Sigmoid colon (tissue), 7 donors: ENCODE results near the gene NTN3. TPM values are rescaled to one million over a fixed set of nuclear protein-coding genes. Genes with fewer than 3 reads are reported as not detected.

Experiments
- DNase-seq: peaks from one replicate; pipeline ENCODE4 v3.0.0-alpha.2; 2019
- H3K27ac ChIP-seq, 4 donors: fragments of 200-600 bp; sonication (generic); one replicate each; pipeline ENCODE4 v1.5.1; 2016 to 2019; ENCODE audit warnings: mild to moderate bottlenecking in 1 of 4
- H3K27me3 ChIP-seq, 3 donors: fragments of 200-600 bp; sonication (generic); one replicate each; pipeline ENCODE4 v1.5.1; 2019; ENCODE audit warnings: mild to moderate bottlenecking in 1 of 3
- H3K36me3 ChIP-seq, 4 donors: fragments of 200-600 bp; sonication (generic); one replicate each; pipeline ENCODE4 v1.5.1; 2016 to 2019
- H3K4me1 ChIP-seq, 4 donors: fragments of 200-600 bp; sonication (generic); one replicate each; pipeline ENCODE4 v1.5.1; 2017 to 2019
- H3K4me3 ChIP-seq, 4 donors: fragments of 200-600 bp; sonication (generic); one replicate each; pipeline ENCODE4 v1.5.1; 2017 to 2019; ENCODE audit warnings: mild to moderate bottlenecking in 2 of 4, moderate library complexity in 1 of 4
- H3K9me3 ChIP-seq, 4 donors: fragments of 200-600 bp in 3 of 4; sonication (generic) in 3 of 4; one replicate each; pipeline versions ENCODE4 v1.5.1 to v1.6.1; 2013 to 2019
- EP300 ChIP-seq, 4 donors: sonication (generic); formaldehyde crosslinking; IDR thresholded peaks; one replicate each; pipeline ENCODE4 v1.6.1; 2017; ENCODE audit warnings: antibody characterized with exemption in 4 of 4
- POLR2A ChIP-seq, 2 donors: fragments of 450-650 bp; IDR thresholded peaks; one replicate each; pipeline ENCODE4 v1.6.1; 2016; ENCODE audit warnings: antibody characterized with exemption in 2 of 2, mild to moderate bottlenecking in 2 of 2, moderate library complexity in 2 of 2
- POLR2AphosphoS5 ChIP-seq, 4 donors: sonication (generic); formaldehyde crosslinking; IDR thresholded peaks; one replicate each; pipeline ENCODE4 v1.6.1; 2017; ENCODE audit warnings: antibody characterized with exemption in 4 of 4
- WGBS, 2 donors: extraction: QIAGEN DNeasy Blood & Tissue Kit; methylation state at CpG; one replicate each; pipeline ENCODE4 v1.1.7; 2013; 5-methylcytosine and 5-hydroxymethylcytosine counted together
- intact Hi-C: fragments of 100-400 bp; cut with DNase I; formaldehyde crosslinking; loops from one replicate; pipeline ENCODE4 v1.15.1; 2023
- polyA plus RNA-seq, 3 donors: library from polyadenylated mRNA; stranded (reverse); fragments of 200-250 nt; gene quantifications; one replicate each; pipeline ENCODE4 v1.2.3, GENCODE V29; 2013
- total RNA-seq, 4 donors: library from RNA; depleted of rRNA; stranded (reverse); fragments of >200 nt; gene quantifications; one replicate each; pipeline ENCODE4 v1.1.0, GENCODE V29; 2016
- TF ChIP-seq, protein P1 (sequence below), 4 experiments: fragments of 450-650 bp in 3 of 4; fragments of 200-600 bp in 1 of 4; IDR thresholded peaks; one replicate each; pipeline ENCODE4 v1.5.1; 2016 to 2019; ENCODE audit warnings: antibody characterized with exemption in 4 of 4, mild to moderate bottlenecking in 3 of 4, moderate library complexity in 2 of 4
- donor health status: healthy with polysubstance abuse.
- donor health status: Bipolar disorder and iron deficiency.
- donor health status: healthy.

NTN3 gene
- total and polyA plus RNA-seq, 7 donors = 0.13 to 0.83 TPM; not detected in 5

DNA sequence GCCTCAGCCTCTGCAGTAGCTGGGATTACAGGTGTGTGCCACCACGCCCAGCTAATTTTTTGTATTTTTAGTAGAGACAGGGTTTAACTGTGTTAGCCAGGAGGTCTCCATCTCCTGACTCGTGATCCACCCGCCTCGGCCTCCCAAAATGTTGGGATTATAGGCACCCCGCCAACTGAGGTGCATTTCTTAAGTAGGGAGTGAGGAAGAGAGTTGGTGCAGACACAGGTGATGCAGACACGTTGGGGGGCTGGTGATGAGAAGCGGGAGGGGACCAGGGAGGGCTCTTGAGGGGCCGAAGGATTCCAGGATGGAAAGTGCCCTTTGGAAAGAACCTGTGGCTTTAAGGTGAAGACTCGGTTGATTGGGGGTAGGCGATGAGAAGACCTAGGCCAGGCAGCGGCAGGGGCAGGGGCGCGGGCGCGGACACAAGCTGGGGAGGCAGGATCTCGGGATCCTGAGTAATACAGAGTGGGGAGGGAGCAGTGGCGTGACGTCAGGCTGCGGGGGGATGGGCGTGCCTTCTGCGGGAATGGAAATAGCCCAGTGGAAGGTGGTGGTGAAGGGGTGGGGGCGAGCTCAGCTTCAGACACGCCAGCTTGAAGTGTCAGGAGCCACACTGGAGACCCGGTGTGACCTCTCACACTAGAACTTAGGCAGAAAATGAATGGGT lies 40.2 kb downstream of the NTN3 start:
- Histone ChIP-seq H3K9me3 (no peaks in the 10 kb centered on the region), H3K4me3 (peak overlapping the region in 3 of 4 donors; percentile 24 to 34 (median 24)), H3K27me3 (no peaks in the 10 kb centered on the region), H3K27ac (peak overlapping the region in 3 of 4 donors; percentile 18 to 98 (median 56)), H3K36me3 (no peaks in the 10 kb centered on the region), H3K4me1 (peaks cover 0 to 40% (median 36%) of the 10 kb centered on the region in 4 donors)
- 51 to 67% methylated on average over 24 of the region's 24 CpGs for WGBS, 2 donors
- TF ChIP-seq POLR2A (IDR thresholded peaks at IDR 0.05) = no peak
- TF ChIP-seq EP300 (IDR thresholded peaks at IDR 0.05) = peak in 2 of 4 donors; percentile 34 to 44
- peak in 3 of 4 donors; percentile 60 to 82 (median 67) for TF ChIP-seq POLR2AphosphoS5 (IDR thresholded peaks at IDR 0.05)
- TF ChIP-seq, protein P1, sequence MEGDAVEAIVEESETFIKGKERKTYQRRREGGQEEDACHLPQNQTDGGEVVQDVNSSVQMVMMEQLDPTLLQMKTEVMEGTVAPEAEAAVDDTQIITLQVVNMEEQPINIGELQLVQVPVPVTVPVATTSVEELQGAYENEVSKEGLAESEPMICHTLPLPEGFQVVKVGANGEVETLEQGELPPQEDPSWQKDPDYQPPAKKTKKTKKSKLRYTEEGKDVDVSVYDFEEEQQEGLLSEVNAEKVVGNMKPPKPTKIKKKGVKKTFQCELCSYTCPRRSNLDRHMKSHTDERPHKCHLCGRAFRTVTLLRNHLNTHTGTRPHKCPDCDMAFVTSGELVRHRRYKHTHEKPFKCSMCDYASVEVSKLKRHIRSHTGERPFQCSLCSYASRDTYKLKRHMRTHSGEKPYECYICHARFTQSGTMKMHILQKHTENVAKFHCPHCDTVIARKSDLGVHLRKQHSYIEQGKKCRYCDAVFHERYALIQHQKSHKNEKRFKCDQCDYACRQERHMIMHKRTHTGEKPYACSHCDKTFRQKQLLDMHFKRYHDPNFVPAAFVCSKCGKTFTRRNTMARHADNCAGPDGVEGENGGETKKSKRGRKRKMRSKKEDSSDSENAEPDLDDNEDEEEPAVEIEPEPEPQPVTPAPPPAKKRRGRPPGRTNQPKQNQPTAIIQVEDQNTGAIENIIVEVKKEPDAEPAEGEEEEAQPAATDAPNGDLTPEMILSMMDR (IDR thresholded peaks at IDR 0.05) = no peak
- DNase-seq = peak; percentile 95
- intact Hi-C loops = loop anchor here (5.0 kb wide), 1 partner anchor 34 kb away; the partner anchor contains the start of gene TBC1D24

DNA sequence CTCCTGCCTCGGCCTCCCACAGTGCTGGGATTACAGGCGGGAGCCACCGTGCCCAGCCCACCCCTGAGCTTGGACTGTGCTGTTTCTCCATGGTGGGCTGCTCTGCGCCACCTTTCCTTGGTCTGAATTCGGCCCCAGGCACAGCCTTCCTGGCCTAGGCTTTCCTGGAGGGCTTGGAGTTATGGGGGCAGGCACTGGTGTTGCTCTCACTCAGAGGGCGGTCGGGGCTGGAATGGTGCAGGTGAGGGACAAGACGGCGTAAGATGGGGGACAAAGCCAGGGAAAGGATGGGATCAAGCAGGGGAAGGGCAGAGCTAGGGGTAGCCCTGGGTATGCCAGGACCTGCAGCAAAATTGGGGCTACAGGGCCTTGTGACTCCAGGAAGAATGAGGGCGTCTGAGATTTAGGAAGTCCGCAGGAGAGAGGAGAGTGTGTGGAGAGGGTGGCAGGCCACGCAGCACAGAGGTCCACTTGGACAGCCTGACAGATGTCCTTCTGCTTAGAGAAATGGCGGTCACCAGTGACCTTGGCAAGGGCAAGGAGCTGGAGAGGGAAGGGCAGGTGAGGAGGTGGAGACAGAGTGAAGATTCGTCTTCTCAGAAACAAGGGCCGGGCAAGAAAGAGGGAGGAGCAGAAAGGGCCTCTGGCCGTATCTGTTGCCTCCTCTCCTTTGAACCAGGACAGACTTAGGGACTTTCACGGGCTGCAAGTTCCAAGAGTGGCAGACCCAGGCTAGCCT lies 41.1 kb downstream of the NTN3 start:
- 89 to 92% methylated on average over 17 of the region's 17 CpGs for WGBS, 2 donors
- peaks cover 0 to 49% (median 45%) of the 10 kb centered on the region in 4 donors for H3K4me1 ChIP-seq
- H3K4me3 ChIP-seq = no peak overlapping the region
- no peaks in the 10 kb centered on the region for H3K36me3 ChIP-seq
- intact Hi-C loops = loop anchor here (5.0 kb wide), 1 partner anchor 35 kb away; the partner anchor contains the start of gene TBC1D24
- no peaks in the 10 kb centered on the region for H3K27me3 ChIP-seq
- TF ChIP-seq POLR2A (IDR thresholded peaks at IDR 0.05) (no peak), POLR2AphosphoS5 (IDR thresholded peaks at IDR 0.05) (no peak), EP300 (IDR thresholded peaks at IDR 0.05) (no peak)
- TF ChIP-seq, protein P1 (IDR thresholded peaks at IDR 0.05) = no peak
- DNase-seq = no peak
- H3K27ac ChIP-seq = peak overlapping the region; percentile 97 to 99 (median 98)
- no peaks in the 10 kb centered on the region for H3K9me3 ChIP-seq

DNA sequence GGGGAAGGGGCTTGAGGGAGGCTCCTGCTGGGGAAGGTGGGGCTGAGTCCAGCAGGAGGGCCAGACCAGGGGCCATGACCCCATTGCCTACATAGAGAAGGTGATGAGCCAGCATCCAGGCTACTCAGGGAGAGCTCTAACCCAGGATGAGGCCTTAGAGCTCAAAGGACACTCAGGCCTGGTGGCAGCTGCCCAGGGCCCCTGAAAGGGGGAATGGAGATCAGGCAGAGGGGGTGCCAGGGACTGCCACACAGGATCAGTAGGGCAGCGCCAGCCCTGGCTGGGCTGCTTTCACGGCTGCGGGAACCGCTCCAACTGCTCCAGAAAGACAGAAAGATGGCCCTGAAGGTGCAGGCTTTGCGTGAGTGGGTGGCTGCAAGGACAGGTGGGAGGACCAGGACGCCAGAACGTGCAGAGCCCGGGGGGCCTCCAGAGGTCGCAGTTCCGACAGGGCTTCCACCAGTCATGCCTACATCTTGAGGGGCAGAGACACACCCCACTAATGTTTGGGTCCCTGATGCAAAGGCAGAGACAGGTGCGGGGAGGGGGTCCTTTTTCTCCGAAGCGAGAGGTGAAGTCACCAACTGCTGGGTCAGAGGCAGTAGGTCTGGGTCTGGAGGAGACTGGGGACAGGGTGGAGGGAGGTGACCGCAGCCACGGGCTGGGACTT lies 41.8 kb downstream of the NTN3 start:
- Histone ChIP-seq H3K36me3 (no peaks in the 10 kb centered on the region), H3K27me3 (no peaks in the 10 kb centered on the region), H3K27ac (peak overlapping the region; percentile 97 to 99 (median 98)), H3K4me3 (peak overlapping the region; percentile 92 to 100 (median 100)), H3K9me3 (no peaks in the 10 kb centered on the region), H3K4me1 (peaks cover 0 to 56% (median 53%) of the 10 kb centered on the region in 4 donors)
- WGBS, 2 donors = 45 to 68% methylated on average over 15 of the region's 15 CpGs
- intact Hi-C loops = loop anchor here (5.0 kb wide), 1 partner anchor 36 kb away; the partner anchor contains the start of gene TBC1D24
- TF ChIP-seq POLR2AphosphoS5 (IDR thresholded peaks at IDR 0.05) (no peak), POLR2A (IDR thresholded peaks at IDR 0.05) (no peak), EP300 (IDR thresholded peaks at IDR 0.05) (no peak)
- TF ChIP-seq, protein P1 (IDR thresholded peaks at IDR 0.05) = no peak
- DNase-seq = peak; percentile 72

DNA sequence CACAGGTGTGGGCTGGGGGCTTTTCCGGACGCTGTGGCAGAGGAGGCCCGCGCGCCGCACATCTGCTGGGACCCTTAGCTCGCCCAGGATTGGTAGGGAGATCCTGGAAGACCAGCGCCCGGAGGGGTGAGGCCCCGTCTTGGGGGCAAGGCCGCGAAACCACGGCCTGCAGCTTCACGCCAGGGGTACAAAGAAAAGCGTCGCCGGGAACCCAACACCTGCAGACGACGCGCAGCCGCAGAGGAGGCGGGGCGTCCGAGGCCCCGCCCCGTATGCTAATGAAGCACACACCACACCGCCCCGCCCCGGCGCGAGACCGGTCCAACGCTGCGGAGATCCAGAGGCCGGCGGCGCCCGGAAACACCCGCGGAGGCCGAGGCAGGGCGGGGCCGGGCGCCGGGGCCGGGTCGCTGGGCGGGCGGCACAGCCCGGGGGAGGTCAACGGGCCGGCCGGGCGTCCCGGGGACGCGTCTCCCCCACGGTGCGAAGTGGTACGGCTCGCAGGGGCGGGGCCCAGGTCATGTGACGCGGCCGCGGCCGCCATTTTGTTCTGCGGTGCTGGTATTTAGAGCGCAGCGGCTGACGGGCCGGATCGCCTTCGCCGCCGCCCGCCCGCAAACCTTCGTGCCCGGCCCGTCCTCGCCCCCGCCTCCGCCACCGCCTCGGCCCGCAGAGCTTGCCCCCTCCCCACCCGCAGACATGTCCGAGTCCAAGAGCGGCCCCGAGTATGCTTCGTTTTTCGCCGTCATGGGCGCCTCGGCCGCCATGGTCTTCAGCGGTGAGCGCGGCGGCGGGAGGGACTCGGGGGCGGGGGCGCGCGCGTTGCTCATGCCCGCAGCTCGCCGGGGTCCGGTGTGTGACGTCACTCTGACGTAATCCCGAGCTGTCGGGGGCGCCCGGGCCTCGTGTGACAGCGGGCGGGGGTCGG lies 42.6 kb downstream of the NTN3 start, which contains the start of gene ATP6V0C:
Gene ATP6V0C (plus strand): TSS at position 548 of the 928 bp plus-strand sequence. CDS start 152 bp downstream, at position 700.
- WGBS, 2 donors = 1 to 2% methylated on average over 122 of the region's 122 CpGs

More for the DNA sequence above, 42.6 kb downstream of the NTN3 start, which contains the start of gene ATP6V0C:
- no peaks in the 10 kb centered on the region for H3K36me3 ChIP-seq
- H3K27me3 ChIP-seq = no peaks in the 10 kb centered on the region
- intact Hi-C loops = loop anchor here (5.0 kb wide), 1 partner anchor 36 kb away; the partner anchor contains the start of gene TBC1D24
- peak; percentile 79 to 80 for TF ChIP-seq POLR2A (IDR thresholded peaks at IDR 0.05)
- TF ChIP-seq, protein P1 (IDR thresholded peaks at IDR 0.05) = no peak
- peak; percentile 91 to 96 (median 93) for TF ChIP-seq POLR2AphosphoS5 (IDR thresholded peaks at IDR 0.05)
- peak in 1 of 4 donors; percentile 1 for TF ChIP-seq EP300 (IDR thresholded peaks at IDR 0.05)
- H3K4me1 ChIP-seq = peaks cover 0 to 64% (median 61%) of the 10 kb centered on the region in 4 donors
- peak; percentile 96 for DNase-seq
- H3K27ac ChIP-seq = peak within 1 kb of the TSS; percentile 97 to 99 (median 98)
- H3K4me3 ChIP-seq = peak within 1 kb of the TSS; percentile 92 to 100 (median 100)
- no peaks in the 10 kb centered on the region for H3K9me3 ChIP-seq
